HCT116 (cell line): ENCODE results near the gene ITM2C. TPM values are rescaled to one million over a fixed set of nuclear protein-coding genes. Genes with fewer than 3 reads are reported as not detected.

Experiments
- ATAC-seq: fragments of 200-7000 bp; cut with Tn5 transposase; 2 replicates; pipeline ENCODE4 v1.9.1; 2020; ENCODE audit warnings: mild to moderate bottlenecking, moderate library complexity
- BruUV-seq: library from RNA; stranded (reverse); fragments of 400-500 nt; replicated peaks from 2 replicates; lab custom pipeline; 2021; lab: Mats Ljungman, UMichigan
- CTCF ChIA-PET: fragments of 300-600 bp; sonication (Branson Sonifier 250); formaldehyde crosslinking; loops from one replicate; lab custom pipeline; 2021; ENCODE audit warnings: antibody characterized with exemption; lab: Charles Lee
- POLR2A ChIA-PET: fragments of 300-600, 350-600 bp; sonication (Branson Sonifier 250); formaldehyde crosslinking; loops from one replicate; lab custom pipeline; 2021; ENCODE audit warnings: antibody characterized with exemption; lab: Charles Lee
- RAD21 ChIA-PET, 2 experiments: fragments of 300-600 bp; sonication (Branson Sonifier 250); formaldehyde crosslinking; loops; one replicate each; lab custom pipeline; 2023; ENCODE audit warnings: low total read pairs in 2 of 2; ENCODE audit not compliant: uncharacterized antibody in 2 of 2, unreplicated experiment in 2 of 2, low non-redundant PET in 1 of 2; lab: Charles Lee
- DNase-seq: peaks from one replicate; pipeline ENCODE4 v3.0.0-alpha.2; 2010; ENCODE audit warnings: low read depth, low spot score
- H2AFZ ChIP-seq: fragments of 200-600 bp; shearing (Covaris generic), sonication (generic); 2 replicates; pipeline ENCODE4 v1.6.1; 2017; ENCODE audit warnings: low read depth, mixed run types, mixed read lengths, antibody characterized with exemption, low read length; ENCODE audit not compliant: poor library complexity, severe bottlenecking
- H3K27ac ChIP-seq: 2 replicates; pipeline ENCODE4 v1.5.1; 2012; ENCODE audit warnings: low read depth, low read length
- H3K27me3 ChIP-seq: fragments of 200-600 bp; sonication (generic); 2 replicates; pipeline ENCODE4 v1.6.1; 2016; ENCODE audit warnings: mixed run types, low read length, mixed read lengths; ENCODE audit not compliant: insufficient read depth
- H3K36me3 ChIP-seq, 2 experiments: fragments of 200-500 bp in 1 of 2; fragments of 200-600 bp in 1 of 2; sonication (Bioruptor generic) in 1 of 2; sonication (generic) in 1 of 2; 2 replicates each; pipeline versions ENCODE4 v1.5.1 to v1.6.1; 2014 to 2016; ENCODE audit warnings: low read length in 2 of 2, inconsistent platforms in 1 of 2, mixed read lengths in 1 of 2, mixed run types in 1 of 2; ENCODE audit not compliant: insufficient read depth in 2 of 2, control insufficient read depth in 1 of 2
- H3K4me1 ChIP-seq, 2 experiments: fragments of 200-600 bp in 1 of 2; sonication (generic) in 1 of 2; 2 replicates each; pipeline versions ENCODE4 v1.5.1 to v1.6.1; 2012 to 2017; ENCODE audit warnings: low read length in 2 of 2, inconsistent platforms in 1 of 2, mild to moderate bottlenecking in 1 of 2, mixed read lengths in 1 of 2, mixed run types in 1 of 2, moderate library complexity in 1 of 2; ENCODE audit not compliant: insufficient read depth in 2 of 2, control insufficient read depth in 1 of 2
- H3K4me2 ChIP-seq: fragments of 200-600 bp; sonication (generic); 2 replicates; pipeline ENCODE4 v1.6.1; 2017; ENCODE audit warnings: mixed run types, low read length, mixed read lengths
- H3K4me3 ChIP-seq, 2 experiments: fragments of 200-600 bp in 1 of 2; sonication (generic) in 1 of 2; replicated peaks in 1 of 2; 2 replicates each; pipeline ENCODE4 v1.5.1; 2011 to 2016; ENCODE audit warnings: low read length in 2 of 2, control low read depth in 1 of 2, low read depth in 1 of 2, mild to moderate bottlenecking in 1 of 2, mixed read lengths in 1 of 2, mixed run types in 1 of 2
- H3K79me2 ChIP-seq: fragments of 200-600 bp; sonication (generic); 2 replicates; pipeline ENCODE4 v1.6.1; 2017; ENCODE audit warnings: mild to moderate bottlenecking, mixed run types, low read length, moderate library complexity, mixed read lengths; ENCODE audit not compliant: insufficient read depth
- H3K9ac ChIP-seq: fragments of 200-600 bp; sonication (generic); 2 replicates; pipeline ENCODE4 v1.6.1; 2016; ENCODE audit warnings: low read length, mixed read lengths
- H3K9me2 ChIP-seq: fragments of 200-600 bp; sonication (generic), shearing (Covaris generic); 2 replicates; pipeline ENCODE4 v1.6.1; 2017; ENCODE audit warnings: mixed run types, mild to moderate bottlenecking, moderate library complexity; ENCODE audit not compliant: insufficient read depth
- H3K9me3 ChIP-seq, 2 experiments: fragments of 200-500 bp in 1 of 2; fragments of 200-600 bp in 1 of 2; sonication (Bioruptor generic) in 1 of 2; sonication (generic) in 1 of 2; 2 replicates each; pipeline ENCODE4 v1.6.1; 2014 to 2017; ENCODE audit warnings: low read length in 2 of 2, mixed read lengths in 2 of 2, inconsistent platforms in 1 of 2, low read depth in 1 of 2, mild to moderate bottlenecking in 1 of 2, mixed run types in 1 of 2, moderate library complexity in 1 of 2; ENCODE audit not compliant: control insufficient read depth in 1 of 2, insufficient read depth in 1 of 2
- H4K20me1 ChIP-seq: fragments of 200-600 bp; sonication (generic), shearing (Covaris generic); 2 replicates; pipeline ENCODE4 v1.6.1; 2017; ENCODE audit warnings: mixed run types, mild to moderate bottlenecking, moderate library complexity; ENCODE audit not compliant: insufficient read depth
- ELF1 ChIP-seq: IDR thresholded peaks from 2 replicates; pipeline ENCODE4 v1.6.1; 2012; ENCODE audit warnings: low read depth, borderline replicate concordance
- EZH2 ChIP-seq: fragments of 200-600 bp; sonication (generic); IDR thresholded peaks from 2 replicates; pipeline ENCODE4 v1.6.1; 2017; ENCODE audit warnings: antibody characterized with exemption, mixed run types
- SP1 ChIP-seq: IDR thresholded peaks from 2 replicates; pipeline ENCODE4 v1.6.1; 2012; ENCODE audit warnings: low read depth
- SRF ChIP-seq: IDR thresholded peaks from 2 replicates; pipeline ENCODE4 v1.6.1; 2012; ENCODE audit warnings: low read depth
- ZFX ChIP-seq: fragments of 450-650 bp; IDR thresholded peaks from 2 replicates; pipeline ENCODE4 v1.6.1; 2017
- intact Hi-C: fragments of 100-400 bp; cut with micrococcal nuclease; formaldehyde crosslinking; loops from 2 replicates; pipeline ENCODE4 v1.10.0; 2022
- total RNA-seq: library from RNA; stranded (reverse); gene quantifications from one replicate; pipeline ENCODE4 v1.2.1, GENCODE V29; 2021; ENCODE audit not compliant: unreplicated experiment
- TF ChIP-seq, protein P1 (sequence below), 3 experiments: fragments of 200-600 bp in 1 of 3; sonication (generic) in 1 of 3; IDR thresholded peaks in 2 of 3; conservative IDR thresholded peaks in 1 of 3; 2 replicates each; pipeline ENCODE4 v1.5.1; 2012 to 2017; ENCODE audit warnings: low read depth in 2 of 3, low read length in 2 of 3, antibody characterized with exemption in 1 of 3, borderline replicate concordance in 1 of 3, control low read depth in 1 of 3, mild to moderate bottlenecking in 1 of 3, mixed read lengths in 1 of 3, mixed run types in 1 of 3, moderate library complexity in 1 of 3; ENCODE audit not compliant: insufficient read depth in 1 of 3

Gene ITM2C
- total RNA-seq, 1 experiment from 2014 or later: 117 TPM

DNA sequence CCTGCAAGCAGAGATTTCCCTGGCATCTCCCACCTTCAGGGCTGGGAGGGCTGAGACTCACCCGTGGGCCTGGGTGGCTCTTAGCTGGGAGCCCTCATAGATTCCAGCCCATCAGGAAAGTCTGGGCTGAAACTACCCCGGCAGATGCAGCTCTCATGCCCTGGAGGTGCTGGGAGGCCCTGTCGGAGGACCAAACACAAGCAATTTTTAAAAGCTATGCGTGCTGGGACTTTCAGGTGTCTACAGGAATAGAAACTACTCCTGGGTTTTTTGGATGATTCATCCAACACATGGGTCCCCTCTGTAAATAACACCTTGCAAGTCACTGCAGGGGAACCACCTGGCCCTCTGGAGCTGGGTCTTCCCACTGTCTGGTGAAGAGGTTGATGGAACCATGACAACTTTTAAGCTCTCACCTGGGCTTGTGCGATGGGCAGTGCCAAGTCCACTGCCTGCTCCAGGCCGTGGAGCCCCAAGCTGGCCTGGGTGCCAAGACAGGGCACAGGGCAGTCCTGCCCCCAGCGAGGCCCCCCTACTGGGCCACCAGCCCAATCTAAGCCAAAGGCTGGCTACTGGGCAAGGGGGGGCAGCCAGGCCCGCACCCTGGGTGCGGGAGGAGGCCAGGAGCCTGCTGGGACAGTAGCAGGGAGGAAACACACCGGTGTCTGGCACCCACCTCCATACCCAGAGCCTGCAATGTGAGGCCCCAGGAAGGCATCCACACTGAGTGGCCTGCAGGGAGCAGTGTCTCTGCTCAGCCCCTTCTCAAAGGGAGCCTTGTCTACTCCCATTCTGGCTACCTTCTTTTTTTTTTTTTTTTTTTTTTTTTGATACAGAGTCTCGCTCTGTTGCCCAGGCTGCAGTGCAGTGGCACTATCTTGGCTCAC is 61.4 kb downstream of the ITM2C start:
- Histone ChIP-seq H3K4me1 (no peaks in the 10 kb centered on the region; a peak in 1 of 4 replicates), H3K9me3 (no peaks in the 10 kb centered on the region), H3K27ac (no peak overlapping the region), H2AFZ (no peak overlapping the region), H3K4me3 (no peak overlapping the region), H4K20me1 (no peaks in the 10 kb centered on the region), H3K4me2 (no peak overlapping the region), H3K27me3 (no peaks in the 10 kb centered on the region), H3K36me3 (no peaks in the 10 kb centered on the region), H3K79me2 (no peaks in the 10 kb centered on the region), H3K9me2 (no peaks in the 10 kb centered on the region), H3K9ac (no peak overlapping the region)
- no peak for DNase-seq
- BruUV-seq: no TSS peak
- ChIA-PET POLR2A (no interaction called here), CTCF (no interaction called here), RAD21 (no interaction called here)
- intact Hi-C loops: no loop called here
- TF ChIP-seq EZH2: no peak
- TF ChIP-seq, protein P1, sequence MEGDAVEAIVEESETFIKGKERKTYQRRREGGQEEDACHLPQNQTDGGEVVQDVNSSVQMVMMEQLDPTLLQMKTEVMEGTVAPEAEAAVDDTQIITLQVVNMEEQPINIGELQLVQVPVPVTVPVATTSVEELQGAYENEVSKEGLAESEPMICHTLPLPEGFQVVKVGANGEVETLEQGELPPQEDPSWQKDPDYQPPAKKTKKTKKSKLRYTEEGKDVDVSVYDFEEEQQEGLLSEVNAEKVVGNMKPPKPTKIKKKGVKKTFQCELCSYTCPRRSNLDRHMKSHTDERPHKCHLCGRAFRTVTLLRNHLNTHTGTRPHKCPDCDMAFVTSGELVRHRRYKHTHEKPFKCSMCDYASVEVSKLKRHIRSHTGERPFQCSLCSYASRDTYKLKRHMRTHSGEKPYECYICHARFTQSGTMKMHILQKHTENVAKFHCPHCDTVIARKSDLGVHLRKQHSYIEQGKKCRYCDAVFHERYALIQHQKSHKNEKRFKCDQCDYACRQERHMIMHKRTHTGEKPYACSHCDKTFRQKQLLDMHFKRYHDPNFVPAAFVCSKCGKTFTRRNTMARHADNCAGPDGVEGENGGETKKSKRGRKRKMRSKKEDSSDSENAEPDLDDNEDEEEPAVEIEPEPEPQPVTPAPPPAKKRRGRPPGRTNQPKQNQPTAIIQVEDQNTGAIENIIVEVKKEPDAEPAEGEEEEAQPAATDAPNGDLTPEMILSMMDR (IDR thresholded peaks at IDR 0.05 in 2 of 3, conservative IDR thresholded peaks at IDR 0.05 in 1 of 3; ENCODE audit: borderline replicate concordance in 1 of 3, insufficient read depth in 1 of 3, low read depth in 2 of 3, low read length in 2 of 3): peak in 2 of 3 experiments; percentile 14 to 35; a peak in 2 of 6 replicates
- peak; percentile 78 for ATAC-seq

DNA sequence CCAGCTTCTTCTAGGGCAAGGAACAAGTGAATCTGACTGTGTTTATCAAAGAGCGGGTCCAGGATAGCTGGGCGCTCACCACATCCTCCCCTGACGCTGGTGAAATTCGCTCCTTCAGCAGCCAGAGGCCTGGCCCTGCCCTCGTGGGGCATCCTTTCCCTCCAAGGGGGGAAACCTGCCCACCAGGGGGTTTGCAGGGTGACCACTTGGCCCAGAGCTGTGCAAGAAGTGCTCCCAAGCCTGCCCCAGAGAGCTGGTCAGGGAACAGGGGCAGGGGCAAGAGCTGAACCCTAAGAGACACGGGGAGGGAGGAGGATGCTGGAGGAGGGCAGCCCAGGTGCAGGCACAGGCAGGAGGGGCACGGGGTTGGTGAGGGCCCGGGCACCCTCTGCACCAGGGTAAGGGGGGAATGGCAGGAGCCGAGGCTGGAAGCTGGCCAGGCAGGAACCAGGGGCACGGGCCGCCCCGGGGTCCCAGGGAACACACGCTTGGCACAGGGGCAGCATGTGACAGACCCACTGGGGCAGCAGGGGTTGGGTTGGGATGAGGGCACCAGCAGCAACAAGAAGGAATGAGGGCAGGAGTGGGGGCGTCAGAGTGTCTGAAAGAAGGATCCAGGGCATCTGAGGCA is 63.1 kb downstream of the ITM2C start:
- H3K27ac ChIP-seq: no peak overlapping the region
- no peaks in the 10 kb centered on the region for H4K20me1 ChIP-seq
- POLR2A ChIA-PET: no interaction called here
- no peak overlapping the region for H3K4me2 ChIP-seq
- no peaks in the 10 kb centered on the region for H3K27me3 ChIP-seq
- DNase-seq (no peak), ATAC-seq (no peak)
- intact Hi-C loops: no loop called here
- CTCF ChIA-PET: no interaction called here
- H3K9me2 ChIP-seq: no peaks in the 10 kb centered on the region
- no peaks in the 10 kb centered on the region for H3K79me2 ChIP-seq
- H3K4me1 ChIP-seq: no peaks in the 10 kb centered on the region; a peak in 1 of 4 replicates
- RAD21 ChIA-PET: no interaction called here
- TF ChIP-seq ZFX (no peak), SP1 (no peak), SRF (no peak), ELF1 (no peak)
- H3K4me3 ChIP-seq: no peak overlapping the region
- H2AFZ ChIP-seq: no peak overlapping the region
- H3K9me3 ChIP-seq: no peaks in the 10 kb centered on the region
- BruUV-seq: no TSS peak
- no peak overlapping the region for H3K9ac ChIP-seq
- H3K36me3 ChIP-seq: no peaks in the 10 kb centered on the region

Other genes starting within 250 kb of the ITM2C start
- 63.6 TPM for gene CAB39, start 152.1 kb upstream of the ITM2C start, total RNA-seq
- not detected for gene GPR55, start 60.3 kb downstream of the ITM2C start, total RNA-seq
- not detected for gene SPATA3, start 131.2 kb downstream of the ITM2C start, total RNA-seq
- gene C2orf72, start 172.6 kb downstream of the ITM2C start, total RNA-seq: 3.7 TPM
- gene PSMD1, start 191.9 kb downstream of the ITM2C start, total RNA-seq: 133 TPM